Activated naive CD8-positive, alpha-beta T cell (primary cell): Measurements from ENCODE around the gene TTC21A.
A peak's percentile ranks its signal among the peaks of the same experiment; 100 is the strongest.

Experiments used
- H3K27ac Mint-ChIP-seq: one replicate; pipeline ENCODE4 v1.8.0; 2021; ENCODE audit warnings: mixed read lengths
- H3K27me3 Mint-ChIP-seq: one replicate; pipeline ENCODE4 v1.8.0; 2021; ENCODE audit warnings: mixed read lengths
- H3K36me3 Mint-ChIP-seq: one replicate; pipeline ENCODE4 v1.8.0; 2021; ENCODE audit warnings: mixed read lengths
- H3K4me1 Mint-ChIP-seq: one replicate; pipeline ENCODE4 v1.8.0; 2021; ENCODE audit warnings: low read depth, mixed read lengths
- H3K4me3 Mint-ChIP-seq: one replicate; pipeline ENCODE4 v1.8.0; 2021; ENCODE audit warnings: mild to moderate bottlenecking, mixed read lengths
- H3K9me3 Mint-ChIP-seq: one replicate; pipeline ENCODE4 v1.8.0; 2021; ENCODE audit warnings: low read depth, mixed read lengths

The TTC21A gene

DNA sequence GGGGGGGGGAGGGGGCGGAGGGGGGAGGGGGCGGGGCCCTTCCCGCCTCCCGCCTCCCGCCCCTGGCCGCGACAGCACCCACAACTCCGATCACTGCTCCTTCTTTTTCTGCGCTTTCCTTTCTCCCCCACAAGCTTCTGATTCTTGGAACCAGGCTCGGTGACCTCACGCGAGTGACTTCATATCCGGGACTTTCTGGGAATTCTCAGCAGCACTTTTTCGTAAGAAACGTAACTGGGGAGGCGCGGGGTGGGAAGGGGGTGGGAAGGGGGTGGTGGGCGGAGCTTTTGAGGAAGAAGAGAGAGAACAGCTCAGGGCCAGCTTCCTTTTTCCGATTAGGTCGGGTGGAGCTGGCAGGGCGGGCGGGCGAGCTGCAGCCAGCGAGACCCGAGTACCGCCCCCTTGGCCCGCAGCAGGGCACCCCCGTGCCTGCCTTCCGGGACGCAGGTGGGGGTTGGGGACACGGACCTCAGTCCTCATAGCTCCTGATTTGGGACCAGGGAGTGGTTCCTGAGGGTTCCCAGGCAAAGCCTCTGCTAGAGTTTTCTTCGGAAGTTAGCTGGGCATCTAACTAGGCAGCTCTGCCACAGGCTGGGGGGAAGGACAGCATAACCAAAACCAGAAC lies 70.3 kb downstream of the TTC21A start:
- no peaks in the 10 kb centered on the region for H3K9me3 Mint-ChIP-seq
- peak overlapping the region; percentile 77 for H3K27ac Mint-ChIP-seq
- peak overlapping the region; percentile 66 for H3K4me3 Mint-ChIP-seq
- H3K36me3 Mint-ChIP-seq: no peaks in the 10 kb centered on the region
- H3K27me3 Mint-ChIP-seq: no peaks in the 10 kb centered on the region
- peaks cover 45% of the 10 kb centered on the region for H3K4me1 Mint-ChIP-seq

- peaks cover 45% of the 10 kb centered on the region for H3K4me1 Mint-ChIP-seq
These were observed 71.1 kb downstream of the TTC21A start for GRCh38 chr3:39178553-39178952.

DNA sequence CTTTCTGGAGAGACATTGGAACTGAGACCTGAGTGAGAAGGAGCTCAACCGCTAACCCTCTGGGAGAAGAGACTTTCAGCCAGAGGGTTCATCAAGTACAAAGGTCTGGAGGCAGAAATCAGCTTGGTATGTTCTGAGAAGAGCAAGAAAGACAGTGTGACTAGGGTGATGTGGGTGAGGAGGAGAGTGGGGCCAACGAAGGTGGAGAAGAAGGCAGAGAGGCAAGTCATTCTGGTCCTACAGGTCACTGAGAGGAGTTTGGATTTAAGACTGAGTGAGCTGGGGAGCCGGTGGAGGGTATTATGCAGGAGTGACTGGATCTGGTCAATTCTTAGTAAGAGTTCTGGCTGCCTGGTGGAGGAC lies 72.7 kb downstream of the TTC21A start:
- Mint-ChIP-seq H3K27me3 (no peaks in the 10 kb centered on the region), H3K36me3 (no peaks in the 10 kb centered on the region), H3K27ac (peak overlapping the region; percentile 81), H3K4me3 (peak overlapping the region; percentile 88), H3K9me3 (no peaks in the 10 kb centered on the region), H3K4me1 (peaks cover 45% of the 10 kb centered on the region)

More at GRCh38 chr3:39178553-39178952, 71.1 kb downstream of the TTC21A start:
- Mint-ChIP-seq H3K4me3 (peak overlapping the region; percentile 88), H3K9me3 (no peaks in the 10 kb centered on the region), H3K27me3 (no peaks in the 10 kb centered on the region), H3K27ac (peak overlapping the region; percentile 66), H3K36me3 (no peaks in the 10 kb centered on the region)

- Mint-ChIP-seq H3K4me3 (peak overlapping the region; percentile 88), H3K36me3 (no peaks in the 10 kb centered on the region), H3K27me3 (no peaks in the 10 kb centered on the region), H3K4me1 (peaks cover 45% of the 10 kb centered on the region), H3K27ac (peak overlapping the region; percentile 92), H3K9me3 (no peaks in the 10 kb centered on the region)
These were observed 73.3 kb downstream of the TTC21A start for GRCh38 chr3:39180546-39181346.

DNA sequence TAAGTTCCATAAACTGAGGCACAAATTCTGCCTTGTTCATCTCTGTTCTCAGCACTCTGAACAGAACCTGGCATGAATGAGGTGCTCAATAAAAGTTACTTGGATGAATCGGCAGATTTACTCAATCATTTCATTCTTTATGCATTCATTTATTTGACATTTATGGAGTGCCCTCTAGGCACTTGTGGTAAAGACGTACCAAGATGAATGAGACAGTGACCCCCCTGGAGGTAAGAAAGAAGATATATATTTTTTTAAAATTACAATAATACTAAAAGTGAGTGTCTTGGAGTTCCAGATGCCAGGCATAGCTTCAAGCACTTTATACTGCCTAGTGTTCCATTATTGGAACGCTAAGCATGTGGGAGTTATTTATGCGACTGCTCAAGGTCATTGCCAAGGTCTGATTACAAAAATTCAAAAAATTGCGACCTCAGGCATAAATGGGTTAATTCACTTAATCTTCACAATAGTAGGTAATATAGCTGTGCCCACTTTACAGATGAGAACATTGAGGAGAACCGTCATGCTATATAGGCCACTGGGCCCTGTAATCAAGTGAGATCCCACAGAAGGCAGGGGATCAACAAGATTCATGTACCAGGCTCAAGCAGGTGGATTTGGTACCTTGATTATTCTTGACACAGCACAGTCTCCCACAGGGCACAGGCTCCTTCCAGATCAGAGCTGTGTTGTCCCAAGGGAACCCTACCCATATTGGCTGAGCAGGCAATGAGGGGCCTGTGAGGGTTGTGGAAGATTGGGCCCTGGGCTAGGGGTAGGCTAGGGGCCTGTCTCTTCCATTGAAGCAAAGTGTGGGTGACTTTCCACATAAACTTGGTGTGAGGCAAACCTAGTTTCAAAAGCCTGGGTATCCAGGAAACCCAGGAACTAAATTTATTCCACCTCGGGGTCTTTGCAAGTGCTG lies 74.2 kb downstream of the TTC21A start:
- H3K27me3 Mint-ChIP-seq: no peaks in the 10 kb centered on the region
- peaks cover 38% of the 10 kb centered on the region for H3K4me1 Mint-ChIP-seq
- no peaks in the 10 kb centered on the region for H3K9me3 Mint-ChIP-seq

GRCh38 chr3:39183211-39184080 lies 76.0 kb downstream of the TTC21A start:
- Mint-ChIP-seq H3K9me3 (no peaks in the 10 kb centered on the region), H3K27me3 (no peaks in the 10 kb centered on the region), H3K4me3 (no peak overlapping the region), H3K27ac (peak overlapping the region; percentile 0), H3K36me3 (no peaks in the 10 kb centered on the region), H3K4me1 (peaks cover 26% of the 10 kb centered on the region)

More for the DNA sequence above, 74.2 kb downstream of the TTC21A start:
- peak overlapping the region; percentile 82 for H3K4me3 Mint-ChIP-seq
- peak overlapping the region; percentile 92 for H3K27ac Mint-ChIP-seq
- H3K36me3 Mint-ChIP-seq: no peaks in the 10 kb centered on the region

DNA sequence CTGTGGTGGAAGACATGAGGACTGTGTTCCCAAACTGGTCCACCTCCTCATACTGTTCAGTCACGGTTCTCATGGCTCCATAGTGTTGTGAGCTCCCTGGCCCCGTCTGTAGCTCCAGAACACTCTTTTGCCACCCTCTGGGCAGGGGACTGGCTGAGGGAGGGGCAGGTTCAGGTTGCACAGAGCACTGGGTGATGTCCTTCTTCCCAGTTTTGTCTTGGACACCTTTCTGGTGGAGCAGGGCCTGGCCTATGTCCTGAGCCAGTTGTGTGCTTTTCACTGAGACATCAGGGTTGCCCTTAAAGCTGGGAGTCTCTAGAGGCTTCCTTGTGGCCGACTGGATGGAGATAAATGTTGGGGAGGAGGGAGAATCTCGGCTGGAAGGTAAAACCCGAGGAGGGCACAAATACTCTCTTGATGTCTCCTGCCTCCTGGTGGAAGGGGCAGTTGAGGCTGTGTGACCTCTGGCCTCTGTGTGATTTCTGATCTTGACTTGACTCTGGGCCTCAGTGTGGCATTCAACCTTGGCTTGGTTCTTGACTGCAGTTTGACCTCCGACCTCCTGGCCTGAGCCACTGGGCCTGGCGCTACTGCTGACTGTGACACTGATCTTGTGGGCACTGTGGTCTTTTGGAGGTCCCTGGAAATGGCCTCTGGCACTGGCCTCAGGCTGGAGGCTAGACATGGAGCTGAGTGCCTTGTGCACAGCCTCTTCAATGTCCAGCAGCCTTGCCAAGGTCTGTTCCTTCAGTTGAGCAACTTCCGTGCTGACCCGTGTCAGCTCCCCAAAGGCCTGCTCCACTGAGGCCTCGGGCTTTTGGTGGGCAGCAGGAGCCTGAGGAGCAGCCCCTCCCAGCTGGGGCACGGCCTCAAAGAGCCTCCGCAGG lies 76.8 kb downstream of the TTC21A start:
- H3K9me3 Mint-ChIP-seq: no peaks in the 10 kb centered on the region
- H3K4me1 Mint-ChIP-seq: peaks cover 18% of the 10 kb centered on the region
- H3K4me3 Mint-ChIP-seq: no peak overlapping the region
- H3K27me3 Mint-ChIP-seq: no peaks in the 10 kb centered on the region
- no peak overlapping the region for H3K27ac Mint-ChIP-seq
- no peaks in the 10 kb centered on the region for H3K36me3 Mint-ChIP-seq

- Mint-ChIP-seq H3K9me3 (no peaks in the 10 kb centered on the region), H3K36me3 (no peaks in the 10 kb centered on the region), H3K4me3 (no peak overlapping the region), H3K27ac (no peak overlapping the region), H3K27me3 (no peaks in the 10 kb centered on the region), H3K4me1 (peaks cover 18% of the 10 kb centered on the region)
These were observed 77.4 kb downstream of the TTC21A start for GRCh38 chr3:39184968-39185285.

GRCh38 chr3:39185326-39185958 lies 78.0 kb downstream of the TTC21A start:
- Mint-ChIP-seq H3K4me1 (peaks cover 14% of the 10 kb centered on the region), H3K27ac (no peak overlapping the region), H3K4me3 (no peak overlapping the region), H3K9me3 (no peaks in the 10 kb centered on the region), H3K27me3 (no peaks in the 10 kb centered on the region), H3K36me3 (no peaks in the 10 kb centered on the region)

DNA sequence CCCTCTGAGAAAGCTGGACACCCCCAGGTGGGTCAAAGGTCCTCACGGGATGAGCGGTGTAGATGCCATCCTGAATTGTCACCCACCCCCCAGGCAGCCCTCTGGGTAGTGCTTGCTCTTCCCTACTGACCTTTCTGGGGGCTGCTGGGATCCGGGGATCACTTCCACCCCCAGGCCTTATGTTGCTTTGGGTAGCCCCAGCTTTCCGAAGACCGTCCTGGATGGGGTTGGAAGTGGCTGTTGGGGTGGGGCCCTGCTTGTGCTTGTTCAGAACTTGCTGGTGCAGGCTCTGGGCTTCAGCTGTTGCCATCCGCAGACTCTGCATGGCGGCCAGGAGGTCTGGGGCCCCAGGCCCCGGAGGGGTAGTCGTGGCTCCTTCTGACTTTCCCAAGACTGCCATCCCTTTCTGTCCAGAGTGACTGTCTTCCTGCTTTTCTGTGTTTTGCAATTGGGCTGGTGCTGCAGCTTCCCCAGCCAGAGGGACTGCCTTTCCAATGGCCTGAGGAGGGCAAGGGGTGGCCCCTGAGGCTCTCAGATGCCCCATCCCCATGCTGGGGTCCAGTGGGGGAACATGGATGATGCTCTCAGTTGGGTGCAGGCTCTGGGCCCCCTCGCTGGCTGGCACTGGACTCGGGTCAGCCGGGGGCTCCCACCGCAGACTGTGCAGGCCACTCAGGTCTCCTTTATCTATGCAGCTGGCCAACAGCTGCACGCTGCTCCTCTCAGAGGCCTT lies 78.6 kb downstream of the TTC21A start:
- Mint-ChIP-seq H3K4me1 (peaks cover 11% of the 10 kb centered on the region), H3K27me3 (no peaks in the 10 kb centered on the region), H3K4me3 (no peak overlapping the region), H3K27ac (no peak overlapping the region), H3K9me3 (no peaks in the 10 kb centered on the region), H3K36me3 (no peaks in the 10 kb centered on the region)

GRCh38 chr3:39186692-39187151 lies 79.2 kb downstream of the TTC21A start:
- H3K27me3 Mint-ChIP-seq: no peaks in the 10 kb centered on the region
- H3K36me3 Mint-ChIP-seq: no peaks in the 10 kb centered on the region
- H3K27ac Mint-ChIP-seq: no peak overlapping the region
- no peaks in the 10 kb centered on the region for H3K9me3 Mint-ChIP-seq
- peaks cover 9% of the 10 kb centered on the region for H3K4me1 Mint-ChIP-seq
- no peak overlapping the region for H3K4me3 Mint-ChIP-seq

DNA sequence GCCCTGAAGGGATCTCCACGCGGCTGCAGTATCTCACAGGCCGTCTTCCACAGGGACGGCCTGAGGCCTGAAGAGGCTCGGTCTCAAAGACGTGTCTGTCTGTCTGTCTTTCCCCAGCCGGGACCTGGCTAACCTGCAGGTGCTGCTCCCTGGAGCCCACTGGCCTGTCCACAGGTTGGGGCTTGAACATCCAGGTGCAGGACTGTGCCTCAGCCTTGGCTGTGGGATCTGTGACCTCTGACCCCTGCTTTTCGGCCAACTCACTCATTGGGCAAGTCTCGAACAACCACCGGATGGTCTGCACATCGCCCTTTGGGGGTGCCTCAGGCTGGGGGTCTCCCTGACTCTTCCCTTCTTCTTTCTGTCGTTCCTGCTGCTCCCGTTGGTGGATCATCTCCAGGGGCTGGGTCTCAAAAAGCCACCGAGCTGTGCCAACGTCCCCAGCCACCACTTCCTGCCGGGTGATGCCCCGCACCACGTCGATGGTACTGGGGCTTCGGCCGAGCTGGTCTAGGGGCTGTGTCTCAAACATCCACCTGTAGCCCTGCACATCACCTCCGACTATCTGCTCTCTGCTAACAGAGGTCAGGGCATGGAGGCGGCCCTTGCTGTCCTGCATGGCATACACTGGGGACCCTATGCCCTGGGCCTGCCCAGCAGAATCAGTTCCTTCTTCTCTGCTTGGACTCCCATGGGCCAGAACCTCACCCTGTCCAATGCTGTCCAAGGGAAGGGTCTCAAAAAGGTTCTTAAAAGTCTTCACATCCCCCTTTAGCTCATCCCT lies 80.1 kb downstream of the TTC21A start:
- H3K27me3 Mint-ChIP-seq: no peaks in the 10 kb centered on the region
- no peaks in the 10 kb centered on the region for H3K9me3 Mint-ChIP-seq
- H3K4me1 Mint-ChIP-seq: peaks cover 16% of the 10 kb centered on the region
- no peaks in the 10 kb centered on the region for H3K36me3 Mint-ChIP-seq
- no peak overlapping the region for H3K27ac Mint-ChIP-seq
- H3K4me3 Mint-ChIP-seq: no peak overlapping the region
